Skin of body (tissue), 2 donors: ENCODE results near the gene NUBPL. TPM values are rescaled to one million over a fixed set of nuclear protein-coding genes. Genes with fewer than 3 reads are reported as not detected.
"Not testable (repeated sequence)": the region's sequence is repeated elsewhere in the genome, so short reads cannot be mapped to it uniquely, and the experiment has no call there.

ENCODE experiments used
- DNase-seq: peaks from one replicate; lab custom pipeline; 2025; lab: John Stamatoyannopoulos, UW
- total RNA-seq: library from RNA; depleted of rRNA; stranded (reverse); fragments of >200 nt; gene quantifications from one replicate; pipeline ENCODE4 v1.2.3, GENCODE V29; 2014

Gene NUBPL
- total RNA-seq, 1 donor from 2014 or later: 12.5 TPM

- no peak for DNase-seq
Measured at GRCh38 chr14:31672709-31673108, 111.5 kb downstream of the NUBPL start.

GRCh38 chr14:31677052-31677451, 115.8 kb downstream of the NUBPL start:
- no peak for DNase-seq

GRCh38 chr14:31677630-31678029, 116.4 kb downstream of the NUBPL start:
- DNase-seq: no peak

GRCh38 chr14:31678421-31679249, 117.4 kb downstream of the NUBPL start:
- DNase-seq: no peak

- no peak for DNase-seq
Measured at GRCh38 chr14:31682768-31683167, 121.6 kb downstream of the NUBPL start.

- DNase-seq: no peak
Measured at GRCh38 chr14:31687726-31688125, 126.5 kb downstream of the NUBPL start.

GRCh38 chr14:31690056-31690455, 128.9 kb downstream of the NUBPL start:
- no peak for DNase-seq

- peak; percentile 37 for DNase-seq
Measured at GRCh38 chr14:31692376-31692781, 131.2 kb downstream of the NUBPL start.

GRCh38 chr14:31696378-31696777, 135.2 kb downstream of the NUBPL start:
- DNase-seq: no peak

- DNase-seq: no peak
Measured at GRCh38 chr14:31699809-31700208, 138.6 kb downstream of the NUBPL start.

- DNase-seq: no peak
Measured at GRCh38 chr14:31700282-31701074, 139.3 kb downstream of the NUBPL start.

GRCh38 chr14:31702130-31702529, 140.9 kb downstream of the NUBPL start:
- no peak for DNase-seq

- DNase-seq: no peak
Measured at GRCh38 chr14:31703056-31703455, 141.9 kb downstream of the NUBPL start.

- no peak for DNase-seq
Measured at GRCh38 chr14:31705731-31706130, 144.5 kb downstream of the NUBPL start.

GRCh38 chr14:31708661-31709060, 147.5 kb downstream of the NUBPL start:
- not testable (repeated sequence) for DNase-seq

- DNase-seq: no peak
Measured at GRCh38 chr14:31712244-31713127, 151.3 kb downstream of the NUBPL start.

- no peak for DNase-seq
Measured at GRCh38 chr14:31716208-31716607, 155.0 kb downstream of the NUBPL start.

GRCh38 chr14:31717294-31718085, 156.3 kb downstream of the NUBPL start:
- no peak for DNase-seq

GRCh38 chr14:31718585-31718984, 157.4 kb downstream of the NUBPL start:
- DNase-seq: no peak

GRCh38 chr14:31718985-31719384, 157.8 kb downstream of the NUBPL start:
- no peak for DNase-seq

GRCh38 chr14:31726337-31726736, 165.1 kb downstream of the NUBPL start:
- DNase-seq: no peak
